ENCODE data around the gene NGF. TPM values are rescaled to one million over a fixed set of nuclear protein-coding genes. Genes with fewer than 3 reads are reported as not detected.

NGF gene
- total RNA-seq, 1 donor from 2014 or later: 12.9 TPM

DNA sequence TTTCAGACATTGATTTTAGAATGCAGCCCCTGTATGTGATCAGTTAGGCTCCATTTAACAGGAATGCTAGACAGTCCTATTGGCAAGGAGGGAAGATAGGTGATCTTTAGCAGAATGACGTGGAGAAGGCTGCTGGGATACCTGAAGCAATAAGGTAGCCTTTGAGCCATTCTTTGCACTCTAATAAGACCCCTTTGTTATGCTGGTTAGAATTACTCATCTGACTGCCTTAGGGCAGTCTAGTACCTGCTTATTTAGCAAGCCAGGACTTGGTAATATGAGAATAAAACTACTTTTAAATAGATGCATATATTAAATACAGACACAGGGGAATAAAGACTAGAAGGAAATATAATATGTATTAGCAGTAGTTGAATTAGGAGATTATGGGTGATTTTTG lies 29.1 kb downstream of the NGF start:
- no peaks in the 10 kb centered on the region for H4K20me1 ChIP-seq (ENCODE audit: insufficient read depth, low read length)
- H3K4me3 Mint-ChIP-seq (ENCODE audit: unreplicated experiment): no peak overlapping the region

DNA sequence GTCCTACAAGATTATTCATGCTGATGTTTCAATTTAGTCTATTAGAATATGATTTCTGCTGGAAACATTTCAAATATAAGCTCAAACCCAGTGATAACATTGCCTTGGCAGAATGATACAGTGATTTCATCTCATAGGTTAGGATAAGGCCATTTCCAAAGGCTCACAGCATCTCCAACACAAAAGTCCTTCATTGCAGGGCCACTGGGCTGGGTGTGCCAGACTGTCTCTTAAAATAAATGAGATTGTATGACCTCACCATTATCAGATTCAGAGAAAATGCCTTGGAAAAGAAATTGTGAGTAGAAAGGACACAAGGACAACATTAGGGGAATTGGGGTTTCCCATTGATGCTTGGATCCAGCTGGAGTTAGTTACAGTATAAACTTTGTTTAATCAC lies 30.4 kb downstream of the NGF start:
- Mint-ChIP-seq H3K36me3 (ENCODE audit: low read depth, unreplicated experiment) (peaks cover 12% of the 10 kb centered on the region), H3K9me3 (ENCODE audit: unreplicated experiment) (peaks cover 6% of the 10 kb centered on the region), H3K27me3 (ENCODE audit: low read depth, unreplicated experiment) (no peaks in the 10 kb centered on the region), H3K4me3 (ENCODE audit: unreplicated experiment) (no peak overlapping the region), H3K4me1 (ENCODE audit: low read depth, unreplicated experiment) (peaks cover 15% of the 10 kb centered on the region), H3K27ac (ENCODE audit: unreplicated experiment) (no peak overlapping the region)
- FAIRE-seq: peak; percentile 13
- Histone ChIP-seq H3K4me1 (ENCODE audit: insufficient read depth, low read length) (peaks cover 1% of the 10 kb centered on the region), H3K9me3 (ENCODE audit: insufficient read depth, low read depth, low read length) (no peaks in the 10 kb centered on the region), H3K9ac (ENCODE audit: low read length) (no peak overlapping the region), H3K79me2 (ENCODE audit: insufficient read depth, low read length) (no peaks in the 10 kb centered on the region), H3K4me2 (ENCODE audit: low read length) (no peak overlapping the region), H3K36me3 (ENCODE audit: insufficient read depth, low read length) (no peaks in the 10 kb centered on the region), H4K20me1 (ENCODE audit: insufficient read depth, low read length) (no peaks in the 10 kb centered on the region), H3K4me3 (ENCODE audit: insufficient read depth, low read depth, low read length) (no peak overlapping the region), H3K27ac (ENCODE audit: low read depth, low read length) (no peak overlapping the region), H2AFZ (ENCODE audit: low read depth, low read length) (no peak overlapping the region), H3K27me3 (ENCODE audit: insufficient read depth, low read length) (no peaks in the 10 kb centered on the region)
- DNase-seq (ENCODE audit: low read depth): no peak
- TF ChIP-seq EZH2 (IDR thresholded peaks at IDR 0.05; ENCODE audit: insufficient read depth, low read length) (no peak), CTCF (IDR thresholded peaks at IDR 0.05; ENCODE audit: insufficient read depth, low read depth, low read length) (no peak)

More for the DNA sequence above, 29.1 kb downstream of the NGF start:
- H3K4me1 Mint-ChIP-seq (ENCODE audit: low read depth, unreplicated experiment): peaks cover 21% of the 10 kb centered on the region
- Histone ChIP-seq H3K4me2 (ENCODE audit: low read length) (no peak overlapping the region), H3K27ac (ENCODE audit: low read depth, low read length) (no peak overlapping the region), H3K27me3 (ENCODE audit: insufficient read depth, low read length) (no peaks in the 10 kb centered on the region), H2AFZ (ENCODE audit: low read depth, low read length) (no peak overlapping the region), H3K4me3 (ENCODE audit: insufficient read depth, low read depth, low read length) (no peak overlapping the region), H3K36me3 (ENCODE audit: insufficient read depth, low read length) (no peaks in the 10 kb centered on the region), H3K4me1 (ENCODE audit: insufficient read depth, low read length) (peaks cover under 1% of the 10 kb centered on the region), H3K9me3 (ENCODE audit: insufficient read depth, low read depth, low read length) (no peaks in the 10 kb centered on the region), H3K79me2 (ENCODE audit: insufficient read depth, low read length) (no peaks in the 10 kb centered on the region), H3K9ac (ENCODE audit: low read length) (no peak overlapping the region)
- TF ChIP-seq CTCF (IDR thresholded peaks at IDR 0.05; ENCODE audit: insufficient read depth, low read depth, low read length) (no peak), EZH2 (IDR thresholded peaks at IDR 0.05; ENCODE audit: insufficient read depth, low read length) (no peak)
- H3K9me3 Mint-ChIP-seq (ENCODE audit: unreplicated experiment): peaks cover 6% of the 10 kb centered on the region
- FAIRE-seq: no peak
- H3K36me3 Mint-ChIP-seq (ENCODE audit: low read depth, unreplicated experiment): peaks cover 12% of the 10 kb centered on the region
- DNase-seq (ENCODE audit: low read depth): no peak
- no peaks in the 10 kb centered on the region for H3K27me3 Mint-ChIP-seq (ENCODE audit: low read depth, unreplicated experiment)
- H3K27ac Mint-ChIP-seq (ENCODE audit: unreplicated experiment): no peak overlapping the region

DNA sequence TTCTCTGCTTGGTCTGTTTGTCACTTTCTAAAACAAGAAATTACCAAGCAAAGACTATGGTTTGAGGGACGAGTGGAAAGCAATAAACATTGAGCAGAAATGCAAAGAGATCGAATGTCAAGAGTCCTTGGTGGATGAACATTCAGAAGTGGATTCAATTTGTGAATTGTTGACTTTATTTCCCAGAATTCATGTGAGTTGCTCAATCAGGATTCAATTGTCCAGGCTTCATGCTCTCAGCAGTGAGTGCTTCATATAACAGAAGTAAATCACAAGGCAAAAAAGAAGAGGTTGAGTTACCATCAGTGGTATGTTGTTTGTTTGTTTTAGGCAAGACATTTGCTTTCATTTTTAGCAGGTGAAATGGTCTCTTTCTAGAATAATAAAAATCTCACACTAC lies 31.9 kb downstream of the NGF start:
- H3K9me3 Mint-ChIP-seq (ENCODE audit: unreplicated experiment): peaks cover 6% of the 10 kb centered on the region
- no peak overlapping the region for H3K27ac Mint-ChIP-seq (ENCODE audit: unreplicated experiment)
- Histone ChIP-seq H2AFZ (ENCODE audit: low read depth, low read length) (no peak overlapping the region), H3K27me3 (ENCODE audit: insufficient read depth, low read length) (no peaks in the 10 kb centered on the region), H4K20me1 (ENCODE audit: insufficient read depth, low read length) (no peaks in the 10 kb centered on the region), H3K36me3 (ENCODE audit: insufficient read depth, low read length) (no peaks in the 10 kb centered on the region), H3K9ac (ENCODE audit: low read length) (no peak overlapping the region), H3K4me1 (ENCODE audit: insufficient read depth, low read length) (peaks cover 13% of the 10 kb centered on the region), H3K9me3 (ENCODE audit: insufficient read depth, low read depth, low read length) (no peaks in the 10 kb centered on the region), H3K79me2 (ENCODE audit: insufficient read depth, low read length) (no peaks in the 10 kb centered on the region), H3K4me2 (ENCODE audit: low read length) (no peak overlapping the region), H3K27ac (ENCODE audit: low read depth, low read length) (no peak overlapping the region), H3K4me3 (ENCODE audit: insufficient read depth, low read depth, low read length) (no peak overlapping the region)
- TF ChIP-seq EZH2 (IDR thresholded peaks at IDR 0.05; ENCODE audit: insufficient read depth, low read length) (no peak), CTCF (IDR thresholded peaks at IDR 0.05; ENCODE audit: insufficient read depth, low read depth, low read length) (no peak)
- peaks cover 12% of the 10 kb centered on the region for H3K36me3 Mint-ChIP-seq (ENCODE audit: low read depth, unreplicated experiment)
- H3K4me3 Mint-ChIP-seq (ENCODE audit: unreplicated experiment): no peak overlapping the region
- H3K27me3 Mint-ChIP-seq (ENCODE audit: low read depth, unreplicated experiment): no peaks in the 10 kb centered on the region
- FAIRE-seq: peak; percentile 23
- peaks cover 20% of the 10 kb centered on the region for H3K4me1 Mint-ChIP-seq (ENCODE audit: low read depth, unreplicated experiment)
- no peak for DNase-seq (ENCODE audit: low read depth)
